HG03280 (cell line): ENCODE results near the gene LRCOL1.

ENCODE experiments used
- ATAC-seq: cut with Tn5 transposase; IDR thresholded peaks from one replicate; pipeline ENCODE4 v1.9.1; 2021; ENCODE audit warnings: mild to moderate bottlenecking, moderate library complexity; ENCODE audit not compliant: unreplicated experiment

Gene LRCOL1

GRCh38 chr12:132637811-132638210, 27.4 kb upstream of the LRCOL1 start:
- no peak for ATAC-seq

- ATAC-seq: no peak
These were observed 24.9 kb upstream of the LRCOL1 start for GRCh38 chr12:132635076-132635955.

GRCh38 chr12:132634411-132634990, 24.1 kb upstream of the LRCOL1 start:
- ATAC-seq: no peak

GRCh38 chr12:132633901-132634300, 23.5 kb upstream of the LRCOL1 start:
- no peak for ATAC-seq

GRCh38 chr12:132633398-132633797, 23.0 kb upstream of the LRCOL1 start:
- ATAC-seq: no peak

- no peak for ATAC-seq
These were observed 22.3 kb upstream of the LRCOL1 start for GRCh38 chr12:132632521-132633228.

- no peak for ATAC-seq
These were observed 21.3 kb upstream of the LRCOL1 start for GRCh38 chr12:132631666-132632065.

- no peak for ATAC-seq
These were observed 20.3 kb upstream of the LRCOL1 start for GRCh38 chr12:132630672-132631071.

GRCh38 chr12:132629330-132629729, 18.9 kb upstream of the LRCOL1 start:
- no peak for ATAC-seq

- no peak for ATAC-seq
These were observed 15.5 kb upstream of the LRCOL1 start for GRCh38 chr12:132625731-132626430.

- ATAC-seq: no peak
These were observed 14.7 kb upstream of the LRCOL1 start for GRCh38 chr12:132624910-132625630.

GRCh38 chr12:132624186-132624855, 13.9 kb upstream of the LRCOL1 start:
- ATAC-seq: no peak

GRCh38 chr12:132623072-132623869, 12.9 kb upstream of the LRCOL1 start:
- no peak for ATAC-seq

GRCh38 chr12:132622437-132623071, 12.2 kb upstream of the LRCOL1 start:
- ATAC-seq: no peak

GRCh38 chr12:132621657-132622435, 11.5 kb upstream of the LRCOL1 start:
- ATAC-seq: no peak

- ATAC-seq: no peak
These were observed 10.7 kb upstream of the LRCOL1 start for GRCh38 chr12:132620899-132621656.
